A673 (cell line): Measurements from ENCODE around the gene ANKRD11.

ENCODE experiments used
- EZH2 ChIP-seq: fragments of 200-600 bp; sonication (generic); IDR thresholded peaks from 2 replicates; pipeline ENCODE4 v1.6.1; 2017; ENCODE audit warnings: borderline replicate concordance, low read depth, mild to moderate bottlenecking, mixed read lengths, antibody characterized with exemption, low read length; ENCODE audit not compliant: poor library complexity, severe bottlenecking
- TF ChIP-seq, protein P1 (sequence below): fragments of 300-800, 200-600 bp; sonication (generic); conservative IDR thresholded peaks from 2 replicates; pipeline ENCODE4 v1.5.1; 2017; ENCODE audit warnings: low read depth, mild to moderate bottlenecking, antibody characterized with exemption, low read length, moderate library complexity, mixed read lengths

DNA sequence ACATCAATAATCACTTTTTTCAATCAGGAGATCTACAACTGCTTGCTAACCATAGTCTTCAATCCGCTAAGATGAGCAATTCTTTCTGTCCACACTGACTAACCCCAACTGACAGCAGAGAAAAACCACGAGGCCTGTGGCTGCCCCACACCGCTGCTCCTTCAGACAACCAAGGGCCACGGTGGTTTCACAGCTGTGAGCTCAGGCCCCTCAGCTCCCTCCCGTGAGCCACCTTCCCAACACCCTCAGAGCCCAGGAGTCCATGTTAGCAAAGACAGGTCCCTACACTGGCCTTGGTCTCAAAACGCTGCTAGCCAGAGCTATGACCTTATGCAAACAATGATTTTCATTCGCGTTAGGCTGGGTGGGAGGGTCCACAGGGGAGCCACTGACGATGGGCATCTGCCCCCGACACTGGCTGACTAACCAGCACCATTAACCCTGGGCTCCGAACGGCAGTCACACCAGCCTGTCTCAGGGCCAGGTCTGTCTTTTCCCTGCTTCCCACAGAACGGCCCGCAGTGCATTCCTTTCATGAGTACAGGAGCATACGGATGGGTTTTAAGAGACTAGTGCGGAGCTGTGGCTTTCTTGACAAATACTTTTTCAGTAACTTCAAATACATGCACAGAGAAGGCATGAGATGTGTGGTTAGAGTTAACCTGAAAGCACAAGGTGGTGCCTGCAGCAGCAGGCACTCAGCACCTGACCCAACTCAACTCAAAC is 67.3 kb downstream of the ANKRD11 start:
- TF ChIP-seq, protein P1, sequence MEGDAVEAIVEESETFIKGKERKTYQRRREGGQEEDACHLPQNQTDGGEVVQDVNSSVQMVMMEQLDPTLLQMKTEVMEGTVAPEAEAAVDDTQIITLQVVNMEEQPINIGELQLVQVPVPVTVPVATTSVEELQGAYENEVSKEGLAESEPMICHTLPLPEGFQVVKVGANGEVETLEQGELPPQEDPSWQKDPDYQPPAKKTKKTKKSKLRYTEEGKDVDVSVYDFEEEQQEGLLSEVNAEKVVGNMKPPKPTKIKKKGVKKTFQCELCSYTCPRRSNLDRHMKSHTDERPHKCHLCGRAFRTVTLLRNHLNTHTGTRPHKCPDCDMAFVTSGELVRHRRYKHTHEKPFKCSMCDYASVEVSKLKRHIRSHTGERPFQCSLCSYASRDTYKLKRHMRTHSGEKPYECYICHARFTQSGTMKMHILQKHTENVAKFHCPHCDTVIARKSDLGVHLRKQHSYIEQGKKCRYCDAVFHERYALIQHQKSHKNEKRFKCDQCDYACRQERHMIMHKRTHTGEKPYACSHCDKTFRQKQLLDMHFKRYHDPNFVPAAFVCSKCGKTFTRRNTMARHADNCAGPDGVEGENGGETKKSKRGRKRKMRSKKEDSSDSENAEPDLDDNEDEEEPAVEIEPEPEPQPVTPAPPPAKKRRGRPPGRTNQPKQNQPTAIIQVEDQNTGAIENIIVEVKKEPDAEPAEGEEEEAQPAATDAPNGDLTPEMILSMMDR = no peak
- no peak for TF ChIP-seq EZH2
